GM12801 (cell line): ENCODE results near the gene CNTROB.

Source experiments
- TF ChIP-seq, protein P1 (sequence below): IDR thresholded peaks from one replicate; pipeline ENCODE4 v1.5.1; 2011; ENCODE audit warnings: control low read depth; ENCODE audit not compliant: insufficient read length; ENCODE audit errors: extremely low read depth

CNTROB gene

DNA sequence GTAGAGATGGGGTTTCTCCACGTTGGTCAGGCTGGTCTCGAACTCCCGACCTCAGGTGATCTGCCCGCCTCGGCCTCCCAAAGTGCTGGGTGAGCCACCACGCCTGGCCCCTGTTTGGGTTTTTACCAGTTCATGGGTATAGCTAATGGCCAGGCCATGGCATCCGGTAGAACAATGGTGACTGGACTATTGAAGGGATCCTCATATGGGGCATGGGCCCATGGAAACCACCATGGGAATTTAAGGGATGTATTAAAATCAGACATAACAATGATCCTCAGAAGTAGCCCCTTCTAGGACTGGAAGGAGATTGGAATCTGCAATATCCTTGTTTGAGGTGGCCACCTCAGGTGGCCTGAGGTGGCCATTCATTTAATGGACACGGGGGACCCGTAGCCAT, 52.9 kb downstream of the CNTROB start:
- TF ChIP-seq, protein P1, sequence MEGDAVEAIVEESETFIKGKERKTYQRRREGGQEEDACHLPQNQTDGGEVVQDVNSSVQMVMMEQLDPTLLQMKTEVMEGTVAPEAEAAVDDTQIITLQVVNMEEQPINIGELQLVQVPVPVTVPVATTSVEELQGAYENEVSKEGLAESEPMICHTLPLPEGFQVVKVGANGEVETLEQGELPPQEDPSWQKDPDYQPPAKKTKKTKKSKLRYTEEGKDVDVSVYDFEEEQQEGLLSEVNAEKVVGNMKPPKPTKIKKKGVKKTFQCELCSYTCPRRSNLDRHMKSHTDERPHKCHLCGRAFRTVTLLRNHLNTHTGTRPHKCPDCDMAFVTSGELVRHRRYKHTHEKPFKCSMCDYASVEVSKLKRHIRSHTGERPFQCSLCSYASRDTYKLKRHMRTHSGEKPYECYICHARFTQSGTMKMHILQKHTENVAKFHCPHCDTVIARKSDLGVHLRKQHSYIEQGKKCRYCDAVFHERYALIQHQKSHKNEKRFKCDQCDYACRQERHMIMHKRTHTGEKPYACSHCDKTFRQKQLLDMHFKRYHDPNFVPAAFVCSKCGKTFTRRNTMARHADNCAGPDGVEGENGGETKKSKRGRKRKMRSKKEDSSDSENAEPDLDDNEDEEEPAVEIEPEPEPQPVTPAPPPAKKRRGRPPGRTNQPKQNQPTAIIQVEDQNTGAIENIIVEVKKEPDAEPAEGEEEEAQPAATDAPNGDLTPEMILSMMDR = no peak

DNA sequence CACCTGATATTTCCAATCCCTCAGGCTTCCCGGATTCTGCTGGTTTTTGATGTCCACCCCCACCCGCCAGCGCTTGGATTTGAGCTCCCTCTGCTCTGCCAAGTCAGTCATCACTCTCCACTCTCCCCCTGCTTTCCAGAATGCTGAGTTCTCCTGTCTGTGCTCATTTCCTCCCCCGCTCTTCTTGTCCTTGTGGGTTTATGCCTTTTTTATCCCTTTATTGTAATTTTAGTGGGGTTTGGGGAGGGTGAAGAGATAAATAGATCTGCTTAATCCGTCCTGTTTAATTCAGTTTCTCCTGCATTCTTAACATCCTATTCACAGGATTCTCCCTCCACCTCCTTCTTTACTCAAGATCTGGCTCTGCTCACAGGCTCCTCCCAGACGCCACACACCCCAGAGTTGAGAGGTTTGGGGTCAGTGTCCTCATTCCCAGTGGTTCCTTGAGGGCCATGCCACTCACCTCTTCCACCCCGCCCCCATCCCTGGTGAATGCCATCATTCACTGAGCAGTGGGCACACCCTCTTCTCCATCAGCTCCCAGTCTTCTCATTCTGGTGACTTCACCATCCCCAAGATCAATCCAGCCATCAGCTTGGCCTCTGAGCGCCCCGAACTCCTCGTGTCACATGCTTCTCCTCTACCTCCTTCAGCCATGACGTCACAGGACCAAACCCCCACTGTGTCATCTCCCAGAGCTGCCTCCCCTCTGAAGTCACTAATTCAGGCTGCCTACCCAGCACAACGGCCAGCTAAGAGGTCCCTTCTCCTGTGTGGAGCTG, 55.3 kb downstream of the CNTROB start:
- TF ChIP-seq, protein P1 = no peak

DNA sequence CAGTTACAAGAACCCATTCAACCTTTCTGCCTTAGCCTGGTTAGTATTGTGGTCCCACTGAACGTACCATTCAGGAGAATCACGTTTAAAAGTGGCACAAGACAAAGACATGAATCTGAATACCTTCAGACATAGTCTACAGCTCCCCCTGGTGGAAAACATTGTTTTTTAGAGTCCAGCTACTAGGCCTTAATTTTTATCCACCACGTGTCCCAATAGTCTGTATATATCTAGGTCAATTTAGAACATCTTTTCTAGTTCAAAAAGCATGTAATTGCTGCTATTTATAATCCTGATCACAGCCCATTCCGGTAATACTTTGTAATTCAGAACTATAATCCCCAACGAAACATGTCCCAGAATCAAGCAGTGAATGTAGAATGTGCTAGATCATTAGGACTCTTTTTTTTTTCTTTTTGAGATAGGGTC, 56.8 kb downstream of the CNTROB start:
- TF ChIP-seq, protein P1 = no peak

DNA sequence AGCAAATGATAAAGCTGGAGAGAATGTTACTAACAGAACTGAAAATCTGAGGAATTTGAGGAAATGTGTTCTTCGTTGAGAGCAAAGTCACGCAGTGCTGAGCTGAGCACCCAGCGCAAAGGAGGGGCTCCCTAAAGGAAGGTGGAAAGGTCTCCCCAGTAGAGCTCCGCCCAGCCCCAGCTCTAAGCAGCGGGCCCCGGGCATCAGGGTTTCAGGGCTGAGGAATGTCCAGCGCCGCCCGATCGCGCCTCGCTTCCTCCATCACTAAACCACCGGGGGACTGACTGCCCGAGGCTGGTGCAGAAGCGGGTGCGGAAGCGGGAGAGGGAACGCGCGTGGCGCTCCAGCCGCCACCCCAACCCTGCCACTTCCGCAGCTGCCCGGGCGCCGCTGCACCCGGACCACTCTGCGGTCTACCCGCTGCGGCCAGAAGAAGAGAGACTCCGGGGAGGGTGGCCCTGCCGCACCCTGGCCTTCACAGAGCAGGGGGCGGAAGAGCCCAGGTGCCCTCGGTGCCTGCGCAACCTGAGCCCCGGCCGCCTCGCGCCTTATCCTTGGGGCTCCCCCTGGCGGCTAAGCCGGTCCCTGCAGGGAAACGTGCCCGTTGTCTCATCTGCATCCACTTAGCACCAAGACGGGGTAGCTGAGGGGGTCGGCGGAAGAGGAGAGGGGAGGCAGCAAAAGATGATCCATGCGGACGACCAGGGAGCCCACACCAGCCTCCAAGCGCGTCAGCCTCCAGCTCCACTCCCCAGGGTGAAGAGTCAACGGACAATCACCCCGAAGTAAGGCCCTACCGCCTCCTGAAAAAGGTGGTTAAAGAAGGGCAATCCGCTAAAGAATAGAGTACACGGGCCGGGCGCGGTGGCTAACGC, 58.0 kb downstream of the CNTROB start:
- TF ChIP-seq, protein P1 = no peak

DNA sequence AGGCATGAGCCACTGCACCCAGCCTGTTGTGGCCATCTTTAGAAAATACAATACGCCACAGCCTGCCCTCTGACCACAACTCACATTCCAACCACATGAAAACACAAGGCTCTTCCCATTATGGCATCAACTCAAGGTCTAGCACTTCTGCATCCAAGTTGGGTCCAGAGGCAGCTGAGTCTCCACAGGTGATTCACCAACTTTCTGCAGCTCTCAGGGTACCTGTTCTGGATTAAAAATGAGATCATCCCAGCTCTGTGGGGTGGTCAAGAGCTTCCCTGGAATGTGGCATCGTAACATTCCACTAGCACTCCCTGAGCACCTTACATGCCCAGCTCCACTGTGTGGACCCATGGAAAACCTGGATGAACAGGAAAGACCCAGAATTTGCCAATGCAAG, 60.5 kb downstream of the CNTROB start:
- TF ChIP-seq, protein P1 = no peak

DNA sequence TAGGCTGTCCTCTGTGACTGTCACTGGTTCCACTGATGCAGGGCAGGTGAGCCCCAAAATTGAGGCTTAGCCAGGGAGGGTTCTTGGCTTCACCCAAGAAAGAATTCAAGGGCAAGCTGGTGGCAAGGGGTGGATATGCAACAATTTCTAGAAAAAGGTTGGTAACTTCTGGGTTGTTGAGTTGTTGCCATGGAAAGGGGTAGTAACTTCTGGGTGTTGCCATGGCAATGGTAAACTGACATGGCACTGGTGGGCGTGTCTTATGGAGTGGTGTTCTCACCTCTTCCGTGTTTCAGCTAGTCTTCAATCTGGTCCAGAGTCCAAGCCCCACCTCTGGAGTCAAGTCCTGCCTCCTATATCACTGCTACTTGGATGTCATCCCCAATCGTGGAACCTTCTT, 60.9 kb downstream of the CNTROB start:
- TF ChIP-seq, protein P1 = no peak

DNA sequence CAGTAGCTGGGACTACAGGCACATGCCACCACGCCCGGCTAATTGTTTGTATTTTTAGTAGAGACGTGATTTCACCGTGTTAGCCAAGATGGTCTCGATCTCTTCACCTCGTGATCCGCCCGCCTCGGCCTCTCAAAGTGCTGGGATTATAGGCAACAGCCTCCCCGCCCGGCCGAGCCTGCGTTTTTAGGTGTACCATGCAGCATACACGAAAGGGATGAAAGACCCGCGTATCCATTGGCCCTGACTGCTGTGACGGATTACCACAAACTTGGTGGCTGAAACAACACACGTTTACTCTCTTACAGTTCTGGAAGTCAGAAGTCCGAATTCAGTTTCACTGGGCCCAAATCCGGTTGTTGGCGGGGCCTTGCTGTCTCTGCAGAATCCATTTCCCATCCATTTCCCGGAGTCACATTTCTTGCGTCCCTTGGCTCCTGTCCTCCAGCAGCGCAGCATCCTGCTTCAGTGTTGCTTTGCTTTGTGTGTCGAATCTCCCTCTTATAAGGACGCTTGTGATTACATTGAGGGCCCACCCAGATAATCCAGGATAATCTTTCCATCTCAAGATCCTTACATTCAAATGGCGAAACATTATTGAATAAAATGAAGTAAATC, 62.1 kb downstream of the CNTROB start:
- TF ChIP-seq, protein P1 = no peak
